Measurements from ENCODE around the gene IGSF23. TPM values are rescaled to one million over a fixed set of nuclear protein-coding genes. Genes with fewer than 3 reads are reported as not detected.

IGSF23 gene
- total RNA-seq, 4 donors from 2014 or later: not detected

DNA sequence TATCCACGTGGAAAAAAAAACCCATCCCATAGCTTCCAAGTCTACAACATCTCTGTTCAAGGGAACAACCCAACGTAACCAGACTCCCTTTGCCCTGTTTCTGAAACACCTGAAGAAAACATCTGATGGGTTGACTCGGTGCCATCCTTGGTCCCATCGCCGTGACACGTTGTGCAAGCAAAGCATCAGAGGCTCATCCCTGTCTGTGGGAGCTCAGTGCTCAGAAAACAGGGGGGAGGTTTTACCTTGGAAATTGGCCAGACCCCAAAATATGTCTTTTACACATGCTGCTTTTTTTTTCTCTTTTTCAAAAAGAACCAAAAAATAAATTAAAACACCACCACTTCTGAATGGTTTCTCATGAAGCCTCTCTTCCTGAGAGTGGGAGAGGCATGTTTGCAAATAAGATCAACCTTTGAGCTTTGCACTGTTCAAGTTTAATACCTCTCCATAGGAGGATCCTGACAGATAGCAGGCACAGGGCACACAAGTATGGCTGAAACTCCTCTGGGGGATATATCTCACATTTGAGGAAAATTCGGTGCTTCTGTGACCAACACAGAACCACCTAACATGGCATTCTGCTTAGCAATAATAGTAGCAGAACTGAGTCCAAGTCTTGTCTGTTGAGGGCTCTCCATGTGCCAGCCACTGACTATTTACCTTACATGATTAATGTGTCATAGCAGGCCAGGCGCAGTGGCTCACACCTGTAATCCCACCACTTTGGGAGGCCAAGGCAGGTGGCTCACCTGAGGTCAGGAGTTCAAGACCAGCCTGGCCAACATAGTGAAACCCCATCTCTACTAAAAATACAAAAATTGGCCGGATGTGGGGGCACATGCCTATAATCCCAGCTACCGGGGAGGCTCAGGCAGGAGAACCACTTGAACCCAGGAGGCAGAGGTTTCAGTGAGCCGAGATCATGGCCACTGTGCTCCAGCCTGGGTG is 23.4 kb downstream of the IGSF23 start:
- 78 to 86% methylated on average over 11 of the region's 11 CpGs for WGBS, 2 donors
- H3K9me3 ChIP-seq: no peaks in the 10 kb centered on the region
- DNase-seq (ENCODE audit: low spot score in 2 of 2): no peak
- H3K36me3 ChIP-seq: no peaks in the 10 kb centered on the region
- peaks cover 0 to 11% (median 2%) of the 10 kb centered on the region in 4 donors for H3K4me1 ChIP-seq
- no peaks in the 10 kb centered on the region for H3K27me3 ChIP-seq
- TF ChIP-seq POLR2A (IDR thresholded peaks at IDR 0.05) (no peak), EP300 (IDR thresholded peaks at IDR 0.05) (no peak)
- no peak overlapping the region for H3K27ac ChIP-seq
- H3K4me3 ChIP-seq: no peak overlapping the region

- DNase-seq (ENCODE audit: low spot score in 2 of 2): no peak
- WGBS, 2 donors: 89 to 95% methylated on average over 5 of the region's 5 CpGs
- peaks cover 0 to 11% (median 2%) of the 10 kb centered on the region in 4 donors for H3K4me1 ChIP-seq
Measured at GRCh38 chr19:44637390-44637764, 24.0 kb downstream of the IGSF23 start.

DNA sequence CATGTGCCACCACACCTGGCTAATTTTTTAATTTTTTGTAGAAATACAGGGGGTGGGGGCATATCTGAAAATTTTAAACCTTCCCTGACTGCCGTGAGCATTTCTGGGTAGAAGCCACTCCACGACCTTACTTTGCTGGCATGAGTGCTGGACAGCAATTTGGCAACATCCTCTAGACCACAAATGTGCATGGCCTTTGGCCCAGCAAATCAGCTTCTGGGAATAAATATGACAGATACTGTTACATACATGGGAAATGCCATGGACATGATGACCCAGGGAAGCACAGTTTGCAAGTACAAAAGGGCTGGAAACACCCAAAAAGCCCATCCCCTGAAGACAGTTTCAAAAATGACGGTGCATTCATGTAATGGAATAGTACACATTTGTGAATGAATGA is 27.2 kb downstream of the IGSF23 start:
- TF ChIP-seq POLR2A (IDR thresholded peaks at IDR 0.05) (no peak), EP300 (IDR thresholded peaks at IDR 0.05) (no peak)
- TF ChIP-seq, protein P1, sequence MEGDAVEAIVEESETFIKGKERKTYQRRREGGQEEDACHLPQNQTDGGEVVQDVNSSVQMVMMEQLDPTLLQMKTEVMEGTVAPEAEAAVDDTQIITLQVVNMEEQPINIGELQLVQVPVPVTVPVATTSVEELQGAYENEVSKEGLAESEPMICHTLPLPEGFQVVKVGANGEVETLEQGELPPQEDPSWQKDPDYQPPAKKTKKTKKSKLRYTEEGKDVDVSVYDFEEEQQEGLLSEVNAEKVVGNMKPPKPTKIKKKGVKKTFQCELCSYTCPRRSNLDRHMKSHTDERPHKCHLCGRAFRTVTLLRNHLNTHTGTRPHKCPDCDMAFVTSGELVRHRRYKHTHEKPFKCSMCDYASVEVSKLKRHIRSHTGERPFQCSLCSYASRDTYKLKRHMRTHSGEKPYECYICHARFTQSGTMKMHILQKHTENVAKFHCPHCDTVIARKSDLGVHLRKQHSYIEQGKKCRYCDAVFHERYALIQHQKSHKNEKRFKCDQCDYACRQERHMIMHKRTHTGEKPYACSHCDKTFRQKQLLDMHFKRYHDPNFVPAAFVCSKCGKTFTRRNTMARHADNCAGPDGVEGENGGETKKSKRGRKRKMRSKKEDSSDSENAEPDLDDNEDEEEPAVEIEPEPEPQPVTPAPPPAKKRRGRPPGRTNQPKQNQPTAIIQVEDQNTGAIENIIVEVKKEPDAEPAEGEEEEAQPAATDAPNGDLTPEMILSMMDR (IDR thresholded peaks at IDR 0.05): no peak
- Histone ChIP-seq H3K4me3 (no peak overlapping the region), H3K27me3 (no peaks in the 10 kb centered on the region), H3K9me3 (no peaks in the 10 kb centered on the region), H3K27ac (no peak overlapping the region), H3K4me1 (peaks cover 0 to 11% (median 1%) of the 10 kb centered on the region in 4 donors), H3K36me3 (no peaks in the 10 kb centered on the region)
- 72 to 86% methylated on average over 3 of the region's 3 CpGs for WGBS, 2 donors
- DNase-seq (ENCODE audit: low spot score in 2 of 2): no peak

More at GRCh38 chr19:44637390-44637764, 24.0 kb downstream of the IGSF23 start:
- no peaks in the 10 kb centered on the region for H3K27me3 ChIP-seq
- H3K9me3 ChIP-seq: no peaks in the 10 kb centered on the region
- H3K27ac ChIP-seq: no peak overlapping the region
- TF ChIP-seq, protein P1 (IDR thresholded peaks at IDR 0.05): no peak
- TF ChIP-seq EP300 (IDR thresholded peaks at IDR 0.05) (no peak), POLR2A (IDR thresholded peaks at IDR 0.05) (no peak)
- no peaks in the 10 kb centered on the region for H3K36me3 ChIP-seq
- H3K4me3 ChIP-seq: no peak overlapping the region

DNA sequence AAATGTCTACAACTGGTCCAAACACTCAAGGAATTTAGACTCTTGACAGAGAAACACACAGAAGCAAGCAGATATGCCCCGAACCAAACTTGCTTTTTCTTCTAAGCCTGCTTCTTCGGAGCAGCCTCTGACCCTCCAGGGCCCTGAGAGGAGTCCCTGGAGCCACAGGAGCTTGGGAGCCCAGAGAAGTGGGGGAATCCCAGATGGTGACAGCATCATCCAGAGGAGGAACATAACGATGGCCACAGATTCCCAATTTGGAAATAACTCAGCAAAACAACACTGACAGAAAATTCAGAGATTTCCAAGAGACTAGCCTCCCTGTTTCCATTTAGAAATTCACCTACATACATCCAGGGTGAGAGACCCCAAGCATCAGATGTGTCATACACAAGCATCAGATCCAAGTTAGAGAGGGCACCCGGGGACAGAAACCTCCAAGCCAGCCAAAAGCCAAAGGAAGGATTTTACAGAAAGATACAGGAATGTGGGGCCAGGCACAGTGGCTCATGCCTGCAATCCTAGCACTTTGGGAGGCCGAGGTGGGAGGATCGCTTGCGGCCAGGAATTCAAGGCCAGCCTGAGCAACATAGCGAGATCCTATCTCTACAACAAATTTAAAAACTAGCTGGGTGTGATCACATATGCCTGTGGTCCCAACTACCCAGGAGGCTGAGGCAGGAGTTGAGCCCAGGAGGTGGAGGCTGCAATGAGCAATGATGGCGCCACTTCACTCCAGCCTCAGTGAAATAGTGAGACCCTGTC is 28.3 kb downstream of the IGSF23 start:
- Histone ChIP-seq H3K27ac (no peak overlapping the region), H3K36me3 (no peaks in the 10 kb centered on the region), H3K4me3 (no peak overlapping the region), H3K9me3 (no peaks in the 10 kb centered on the region), H3K4me1 (peaks cover 0 to 23% (median 1%) of the 10 kb centered on the region in 4 donors), H3K27me3 (no peaks in the 10 kb centered on the region)
- TF ChIP-seq EP300 (IDR thresholded peaks at IDR 0.05): no peak
- no peak for TF ChIP-seq POLR2A (IDR thresholded peaks at IDR 0.05)
- TF ChIP-seq, protein P1 (IDR thresholded peaks at IDR 0.05): no peak
- DNase-seq (ENCODE audit: low spot score in 2 of 2): no peak
- 80 to 86% methylated on average over 9 of the region's 9 CpGs for WGBS, 2 donors

DNA sequence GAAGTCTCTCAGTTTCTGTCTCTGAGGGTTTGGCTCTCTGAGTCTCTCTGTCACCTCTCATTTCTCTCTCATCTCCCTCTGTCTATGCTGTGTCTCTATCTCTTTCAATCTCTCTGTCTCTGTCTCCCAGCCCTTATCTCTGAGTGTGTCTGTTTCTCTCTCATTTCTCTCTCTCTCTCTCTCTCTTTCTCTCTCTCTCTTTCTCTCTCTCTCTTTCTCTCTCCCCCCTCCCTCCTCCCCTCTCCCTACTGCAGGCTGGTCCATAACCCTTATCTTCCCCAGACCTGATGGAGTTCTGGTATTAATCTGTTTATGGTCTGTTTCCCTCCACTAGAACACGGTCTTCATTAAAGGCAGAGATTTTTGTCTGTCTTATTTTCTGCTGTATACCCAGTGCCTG is 29.0 kb downstream of the IGSF23 start:
- H3K27ac ChIP-seq: no peak overlapping the region
- TF ChIP-seq POLR2A (IDR thresholded peaks at IDR 0.05) (no peak), EP300 (IDR thresholded peaks at IDR 0.05) (no peak)
- TF ChIP-seq, protein P1 (IDR thresholded peaks at IDR 0.05): no peak
- DNase-seq (ENCODE audit: low spot score in 2 of 2): no peak
- H3K4me1 ChIP-seq: peaks cover 0 to 30% (median 1%) of the 10 kb centered on the region in 4 donors
- WGBS, 2 donors: 48 to 51% methylated on average over 1 of the region's 1 CpG
- H3K27me3 ChIP-seq: no peaks in the 10 kb centered on the region
- no peak overlapping the region for H3K4me3 ChIP-seq
- H3K9me3 ChIP-seq: no peaks in the 10 kb centered on the region
- H3K36me3 ChIP-seq: peaks cover 0 to 7% (median 0%) of the 10 kb centered on the region in 3 donors

Data from tibial nerve (tissue), 4 donors.